H7 (cell line): ENCODE results near the gene KLF3. TPM values are rescaled to one million over a fixed set of nuclear protein-coding genes. Genes with fewer than 3 reads are reported as not detected.
A peak's percentile ranks its signal among the peaks of the same experiment; 100 is the strongest.

Experiments
- DNase-seq: peaks from one replicate; pipeline ENCODE4 v3.0.0; 2012
- H3K27me3 ChIP-seq: 2 replicates; pipeline ENCODE4 v1.6.0; 2011; ENCODE audit warnings: mild to moderate bottlenecking, low read length; ENCODE audit not compliant: control insufficient read depth, insufficient read depth
- H3K36me3 ChIP-seq: replicated peaks from 2 replicates; pipeline ENCODE4 v1.5.1; 2011; ENCODE audit warnings: low read length; ENCODE audit not compliant: control insufficient read depth, insufficient read depth
- H3K4me3 ChIP-seq: 2 replicates; pipeline ENCODE4 v1.5.1; 2011; ENCODE audit warnings: low read depth, mild to moderate bottlenecking, control low read depth, low read length, moderate library complexity; ENCODE audit not compliant: insufficient read depth
- total RNA-seq: library from RNA; depleted of rRNA; stranded (reverse); fragments of >200 nt; shearing (Covaris generic); gene quantifications from 2 replicates; pipeline ENCODE4 v1.2.3, GENCODE V29; 2014

KLF3 gene
- total RNA-seq, 1 experiment from 2014 or later, result 8.8 TPM

DNA sequence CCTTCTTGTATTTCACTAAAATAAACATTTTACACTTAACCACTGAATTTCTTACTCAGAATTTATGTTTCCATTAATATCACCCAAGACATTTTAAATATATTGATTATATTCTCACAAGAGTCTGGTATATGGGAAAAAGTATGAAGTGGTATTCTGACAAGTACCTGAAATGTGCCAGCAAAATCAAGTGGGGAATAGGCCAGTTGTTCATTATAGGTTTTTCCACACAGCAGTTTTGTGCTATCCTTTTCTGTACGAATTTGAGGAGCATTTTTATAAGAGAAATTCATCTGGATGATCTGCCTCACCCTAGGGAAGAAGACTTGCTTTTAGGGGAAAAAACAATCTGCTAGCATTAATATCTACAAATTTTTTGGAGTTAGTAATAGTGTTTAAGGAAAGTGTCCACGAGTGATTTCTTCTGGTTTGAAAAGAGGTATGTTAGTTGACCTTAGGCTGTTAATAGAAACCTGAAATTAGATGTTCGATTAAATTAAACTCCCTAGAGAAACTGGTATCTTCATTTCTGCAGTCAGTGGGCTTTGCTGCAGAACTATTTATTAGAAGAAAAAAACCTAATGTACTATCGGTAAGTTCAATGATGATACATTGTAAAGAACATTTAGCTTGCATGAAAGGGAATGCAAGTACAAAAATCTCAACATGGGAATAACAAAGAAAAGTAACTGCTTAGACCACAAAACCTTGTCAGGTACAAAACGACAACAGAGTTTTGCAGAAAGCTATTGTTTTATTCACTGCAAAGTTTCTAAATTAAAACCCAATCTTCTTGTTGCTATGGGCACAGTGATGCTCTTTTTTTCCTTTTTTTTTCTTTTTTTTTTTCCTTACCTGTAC, 1.8 kb downstream of the KLF3 start:
- Histone ChIP-seq H3K36me3 (no peaks in the 10 kb centered on the region), H3K4me3 (peak overlapping the region; percentile 79), H3K27me3 (no peaks in the 10 kb centered on the region)
- DNase-seq, result no peak

DNA sequence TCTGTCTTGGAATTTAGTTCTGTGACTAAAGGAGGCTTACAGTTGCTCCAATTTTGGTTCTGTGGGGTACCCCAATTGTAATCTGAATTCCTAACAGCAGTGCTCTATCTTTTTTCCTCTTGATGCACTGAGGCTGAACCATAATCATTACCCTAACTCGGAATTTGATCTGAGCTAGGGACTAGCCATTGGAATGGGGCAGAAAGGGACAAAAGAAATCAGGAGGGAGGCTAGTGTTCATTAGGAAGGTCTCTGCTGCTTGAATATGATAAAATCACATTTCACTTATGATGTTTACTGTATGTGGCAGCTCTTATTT, 2.7 kb downstream of the KLF3 start:
- no peak for DNase-seq
- Histone ChIP-seq H3K36me3 (no peaks in the 10 kb centered on the region), H3K4me3 (0 out of 2 replicates have a peak overlapping the region, but pooled peaks have one; percentile 10), H3K27me3 (no peaks in the 10 kb centered on the region)

DNA sequence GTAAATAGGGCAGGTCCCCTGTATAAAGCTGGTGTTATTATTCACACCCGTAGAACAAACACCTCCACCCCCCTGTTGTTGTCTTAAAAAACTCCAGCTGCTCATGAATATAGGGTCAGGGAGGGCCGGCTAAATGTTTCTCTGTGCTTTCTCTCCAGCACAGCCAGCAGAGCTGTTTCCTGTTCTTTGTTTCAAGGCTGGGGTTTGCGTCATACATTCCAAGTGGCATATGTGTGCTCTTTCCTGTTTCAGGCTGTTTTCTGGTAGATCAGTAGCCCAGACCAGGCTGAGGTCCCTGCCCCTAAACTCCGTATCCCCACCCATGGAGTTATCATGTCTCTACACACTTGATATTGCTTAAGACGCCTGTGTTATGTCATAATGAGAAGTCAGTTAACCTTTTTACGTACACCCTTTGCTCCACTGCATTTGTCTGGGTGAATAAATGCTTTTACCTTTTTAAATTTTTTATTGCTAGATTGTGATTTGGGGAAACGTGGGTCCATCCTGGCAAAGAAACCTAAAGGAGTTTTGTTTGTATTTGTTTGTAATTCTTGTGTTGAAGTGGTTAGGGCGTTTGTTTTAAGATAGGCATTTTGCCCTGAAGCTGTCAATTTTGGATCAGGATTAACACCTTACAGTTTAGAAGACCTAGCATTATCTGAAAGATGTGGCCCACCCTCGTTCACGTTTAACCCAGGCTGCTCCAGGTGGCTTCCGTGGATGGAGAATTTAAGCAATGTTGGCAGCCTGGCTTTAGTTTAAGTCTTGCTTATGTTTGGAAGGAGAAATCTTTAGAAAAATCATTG, 3.3 kb downstream of the KLF3 start:
- Histone ChIP-seq H3K27me3 (no peaks in the 10 kb centered on the region), H3K4me3 (peak overlapping the region; percentile 10; the same call in 1 of the 2 replicates), H3K36me3 (no peaks in the 10 kb centered on the region)
- DNase-seq, result peak; percentile 75

DNA sequence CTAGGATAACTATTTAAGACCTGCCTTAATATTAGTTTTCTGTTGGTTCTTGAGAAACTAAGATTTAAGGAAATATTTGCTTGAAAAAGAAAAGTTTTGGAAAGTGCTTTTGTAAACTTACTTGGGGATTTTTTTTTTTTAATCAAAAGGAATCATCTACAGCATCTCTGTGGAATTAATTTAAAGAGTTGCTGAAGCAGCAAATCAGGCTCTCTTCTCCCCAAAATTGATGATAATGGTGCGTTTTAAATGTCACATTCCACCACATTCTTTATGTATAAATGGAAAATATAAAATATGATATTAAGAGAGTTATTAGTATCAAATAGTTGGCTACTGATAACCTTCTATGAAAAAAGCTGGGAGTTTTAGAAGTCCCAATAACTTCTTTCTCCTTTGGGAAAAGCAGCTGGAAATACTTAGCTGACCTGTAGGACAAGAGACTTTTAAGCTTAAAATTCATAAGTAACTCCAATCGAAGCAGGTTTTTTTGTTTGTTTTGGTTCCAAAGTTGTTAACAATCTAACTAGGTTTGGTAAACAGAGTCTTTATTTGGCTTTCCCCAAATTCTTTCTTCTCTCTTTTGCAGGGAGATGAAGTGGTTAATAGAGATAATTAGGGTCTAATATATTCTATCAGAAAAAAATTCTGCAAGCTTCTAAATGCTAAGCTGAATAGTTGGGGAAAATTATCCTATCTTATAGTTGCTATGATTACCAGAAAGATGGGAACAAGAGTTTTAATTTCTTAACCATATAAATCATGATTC, 4.4 kb downstream of the KLF3 start:
- no peak for DNase-seq
- Histone ChIP-seq H3K4me3 (no peak overlapping the region), H3K36me3 (no peaks in the 10 kb centered on the region), H3K27me3 (no peaks in the 10 kb centered on the region)

GRCh38 chr4:38669208-38669607, 5.2 kb downstream of the KLF3 start:
- DNase-seq, result no peak
- no peaks in the 10 kb centered on the region for H3K27me3 ChIP-seq
- no peaks in the 10 kb centered on the region for H3K36me3 ChIP-seq
- no peak overlapping the region for H3K4me3 ChIP-seq

DNA sequence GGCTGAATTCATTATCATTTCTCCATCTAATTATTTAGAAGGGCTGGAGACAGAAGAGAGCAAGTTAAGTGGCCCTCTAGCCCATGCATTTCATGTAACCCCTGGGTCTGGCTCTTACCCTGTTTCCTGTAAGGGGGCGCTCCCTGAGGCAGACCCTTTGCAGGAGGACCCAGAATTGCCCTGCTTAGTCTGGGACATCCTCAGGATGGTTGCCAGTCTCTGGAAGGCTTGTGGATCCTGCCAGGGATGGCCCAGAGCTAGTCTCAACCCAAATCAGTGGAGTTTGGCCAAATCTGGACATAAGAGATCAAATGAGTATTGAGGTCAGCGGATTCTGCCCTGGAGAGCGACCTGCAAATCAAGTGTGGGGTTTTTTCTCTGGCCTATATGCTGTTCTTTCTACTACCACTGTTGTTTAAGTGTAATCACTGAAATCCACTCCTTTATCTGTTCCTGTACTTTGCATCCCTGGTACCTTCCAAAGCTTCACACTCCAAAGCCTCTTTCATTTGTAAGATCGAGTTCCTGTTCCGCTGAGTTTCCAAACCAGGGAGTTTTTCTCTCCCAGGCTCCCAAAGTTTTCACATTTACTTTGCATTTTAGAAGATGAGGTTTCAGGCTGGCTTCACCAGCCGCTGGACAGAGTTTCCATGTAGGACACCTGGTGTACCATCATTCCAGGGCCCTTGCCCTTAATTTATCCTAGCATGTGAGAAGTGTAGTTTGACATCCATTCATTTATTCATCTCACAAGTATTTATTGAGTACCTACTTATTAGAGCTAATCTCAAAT, 6.3 kb downstream of the KLF3 start:
- no peaks in the 10 kb centered on the region for H3K27me3 ChIP-seq
- DNase-seq, result peak; percentile 45
- H3K36me3 ChIP-seq, result no peaks in the 10 kb centered on the region
- no peak overlapping the region for H3K4me3 ChIP-seq

DNA sequence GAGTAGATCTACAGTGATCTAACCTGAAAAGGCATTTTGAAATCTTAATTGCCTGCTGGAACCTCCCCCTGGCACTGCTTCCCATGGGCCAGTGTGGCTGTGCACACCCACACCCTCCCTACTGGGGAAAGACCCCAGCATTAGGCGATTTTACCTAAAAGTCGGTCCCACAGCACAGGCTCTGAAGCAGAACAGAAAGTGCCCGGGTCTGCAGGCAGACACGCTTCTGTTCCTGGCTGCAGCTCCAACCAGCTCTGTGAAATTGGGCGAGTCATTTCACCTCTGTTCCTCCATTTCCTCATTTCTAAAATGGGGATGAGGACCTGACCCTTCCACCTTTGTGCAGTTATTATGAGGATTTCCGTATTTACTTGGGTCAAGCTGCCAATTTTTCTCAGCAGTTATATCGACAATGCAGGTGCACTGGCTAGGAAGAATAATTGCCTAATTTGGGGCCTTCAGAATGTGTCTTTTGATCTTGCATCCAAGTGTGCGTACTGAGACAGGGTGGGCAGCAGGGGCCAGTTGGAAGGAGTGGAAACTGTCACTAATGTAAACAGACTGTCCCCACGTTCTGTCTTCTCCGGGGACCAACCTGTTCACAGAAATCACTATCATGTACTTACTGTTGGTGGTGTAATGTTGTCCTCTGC, 7.1 kb downstream of the KLF3 start:
- Histone ChIP-seq H3K36me3 (no peaks in the 10 kb centered on the region), H3K4me3 (no peak overlapping the region), H3K27me3 (no peaks in the 10 kb centered on the region)
- no peak for DNase-seq

DNA sequence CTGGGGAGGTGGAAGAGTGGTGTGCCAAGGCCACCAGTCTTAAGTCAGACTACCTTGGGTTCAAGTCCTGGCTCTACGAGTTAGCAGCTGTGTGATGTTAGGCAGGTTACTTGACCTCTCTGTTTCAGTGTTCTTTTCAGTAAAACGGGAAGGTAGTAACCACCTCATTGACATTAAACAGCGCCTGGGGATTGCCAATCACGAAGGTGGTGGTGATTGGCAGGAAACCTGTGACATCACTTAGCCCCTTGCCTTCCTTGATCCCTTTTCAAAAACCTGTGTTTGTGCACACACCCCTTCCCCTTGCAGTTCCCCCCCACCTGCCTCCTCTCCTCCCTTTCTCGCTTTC, 7.6 kb downstream of the KLF3 start:
- H3K4me3 ChIP-seq, result no peak overlapping the region
- no peaks in the 10 kb centered on the region for H3K36me3 ChIP-seq
- H3K27me3 ChIP-seq, result no peaks in the 10 kb centered on the region
- no peak for DNase-seq

DNA sequence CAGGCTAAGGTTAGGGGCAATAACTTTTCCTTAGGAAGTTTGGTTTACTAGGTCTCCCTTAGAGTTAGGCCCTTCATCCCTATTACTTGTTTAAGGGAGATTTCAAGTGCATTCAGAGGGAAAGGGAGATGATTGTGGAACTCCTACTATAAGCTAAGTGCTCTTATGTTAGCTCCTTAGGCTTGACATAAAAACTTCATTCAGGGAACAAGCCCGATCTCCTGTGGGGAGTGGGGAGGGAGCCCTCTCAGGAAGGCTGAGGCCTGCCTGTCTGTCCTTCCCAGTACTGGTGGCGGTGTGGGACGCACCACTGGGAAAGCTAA, 8.0 kb downstream of the KLF3 start:
- DNase-seq, result no peak
- Histone ChIP-seq H3K4me3 (no peak overlapping the region), H3K36me3 (no peaks in the 10 kb centered on the region), H3K27me3 (no peaks in the 10 kb centered on the region)

GRCh38 chr4:38672397-38673129, 8.6 kb downstream of the KLF3 start:
- peak; percentile 43 for DNase-seq
- H3K4me3 ChIP-seq, result no peak overlapping the region
- H3K36me3 ChIP-seq, result no peaks in the 10 kb centered on the region
- H3K27me3 ChIP-seq, result no peaks in the 10 kb centered on the region

GRCh38 chr4:38673130-38673978, 9.4 kb downstream of the KLF3 start:
- no peaks in the 10 kb centered on the region for H3K36me3 ChIP-seq
- no peaks in the 10 kb centered on the region for H3K27me3 ChIP-seq
- H3K4me3 ChIP-seq, result no peak overlapping the region
- DNase-seq, result peak; percentile 43

DNA sequence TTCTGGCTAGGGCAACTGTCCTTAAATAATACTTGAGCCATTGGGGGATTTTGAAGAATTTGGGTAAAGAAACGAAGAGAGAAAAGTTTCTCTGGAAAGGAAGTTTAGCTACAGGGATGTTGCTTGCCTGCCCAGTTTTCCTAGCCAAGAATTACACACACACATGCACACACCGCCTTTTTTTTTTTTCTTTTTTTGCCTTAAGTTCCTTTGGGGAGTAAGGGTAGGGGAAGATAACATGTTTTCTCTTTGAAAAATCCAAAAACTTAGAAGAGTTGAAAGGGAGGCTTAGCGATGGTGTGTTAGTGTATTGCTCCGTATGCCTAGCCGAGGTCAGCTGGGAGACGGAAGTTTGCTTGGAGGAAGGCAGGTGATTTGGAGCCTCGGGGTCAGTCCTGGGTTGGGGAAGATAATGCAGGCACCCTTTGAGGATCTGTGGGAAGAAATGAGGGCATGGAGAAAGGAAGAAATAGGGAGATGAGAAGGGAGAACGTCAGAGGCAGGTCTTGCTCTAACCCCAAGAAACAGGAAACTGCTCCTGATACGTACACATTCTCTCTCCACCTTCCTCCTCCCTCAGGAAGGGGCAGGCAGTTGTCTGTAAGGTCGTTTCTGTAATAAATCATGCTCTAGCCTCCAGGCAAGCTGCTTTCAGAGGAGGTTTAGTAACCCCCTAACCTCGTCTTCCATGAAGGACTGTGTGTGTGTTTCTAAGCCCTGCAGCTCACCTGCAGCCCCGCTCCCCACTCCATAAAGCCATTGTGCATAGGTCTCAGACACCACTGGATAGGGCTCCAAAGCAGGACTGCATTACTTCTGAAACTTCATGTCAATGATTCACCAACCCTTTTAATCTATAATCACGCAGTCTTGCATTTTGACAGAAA, 10.5 kb downstream of the KLF3 start:
- no peaks in the 10 kb centered on the region for H3K27me3 ChIP-seq
- H3K36me3 ChIP-seq, result no peaks in the 10 kb centered on the region
- H3K4me3 ChIP-seq, result no peak overlapping the region
- DNase-seq, result peak; percentile 17
